Neuron (in vitro differentiated cells): ENCODE measurements around the gene SIAH3.
"Not testable (repeated sequence)": the region's sequence is repeated elsewhere in the genome, so short reads cannot be mapped to it uniquely, and the experiment has no call there.

ENCODE experiments used
- H2AFZ ChIP-seq: one replicate; pipeline ENCODE4 v1.6.1; 2013; ENCODE audit warnings: low read depth, mild to moderate bottlenecking, inconsistent platforms, low read length, moderate library complexity
- H3K27me3 ChIP-seq: one replicate; pipeline ENCODE4 v1.6.1; 2013; ENCODE audit warnings: low read length; ENCODE audit not compliant: insufficient read depth
- H3K36me3 ChIP-seq: one replicate; pipeline ENCODE4 v1.6.1; 2013; ENCODE audit warnings: low read length; ENCODE audit not compliant: insufficient read depth
- H3K4me1 ChIP-seq: one replicate; pipeline ENCODE4 v1.6.1; 2013; ENCODE audit warnings: low read length; ENCODE audit not compliant: insufficient read depth
- H3K4me3 ChIP-seq: 2 replicates; pipeline ENCODE4 v1.5.1; 2013; ENCODE audit warnings: mild to moderate bottlenecking, low read length, moderate library complexity
- H3K9me3 ChIP-seq: one replicate; pipeline ENCODE4 v1.6.1; 2013; ENCODE audit warnings: low read length

The SIAH3 gene

DNA sequence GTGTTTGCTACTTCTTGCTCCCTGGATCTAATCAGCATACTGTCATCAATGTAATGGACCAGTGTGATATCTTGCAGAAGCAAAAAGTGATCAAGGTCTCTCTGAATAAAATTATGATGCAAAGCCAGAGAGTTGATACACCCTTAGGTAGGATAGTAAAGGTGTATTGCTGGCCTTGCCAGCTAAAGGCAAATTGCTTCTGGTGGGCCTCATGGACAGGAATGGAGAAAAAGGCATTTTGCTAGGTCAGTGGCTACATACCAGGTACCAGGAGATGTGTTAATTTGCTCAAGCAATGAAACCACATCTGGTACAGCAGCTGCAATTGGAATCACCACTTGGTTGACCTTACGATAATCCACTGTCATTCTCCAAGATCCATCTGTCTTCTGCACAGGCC is 95.1 kb downstream of the SIAH3 start:
- not testable (repeated sequence) for H2AFZ ChIP-seq, H3K27me3 ChIP-seq, H3K9me3 ChIP-seq, H3K36me3 ChIP-seq, H3K4me1 ChIP-seq, H3K4me3 ChIP-seq

DNA sequence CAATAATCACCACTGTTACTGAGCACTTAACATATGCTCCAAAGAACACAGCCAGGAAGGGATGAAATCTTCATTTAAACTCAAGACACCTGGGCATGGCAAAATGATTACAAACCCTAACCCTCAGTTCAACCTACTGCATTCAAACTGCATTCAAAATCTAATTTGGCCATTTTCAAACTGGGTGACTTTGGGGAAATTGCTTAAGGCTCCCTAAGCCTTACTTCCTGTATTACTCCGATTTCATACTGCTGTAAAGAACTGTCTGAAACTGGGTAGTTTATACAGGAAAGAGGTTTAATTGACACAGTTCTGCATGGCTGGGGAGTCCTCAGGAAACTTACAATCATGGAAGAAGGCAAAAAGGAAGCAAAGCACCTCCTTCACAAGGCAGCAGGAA is 99.0 kb downstream of the SIAH3 start:
- Histone ChIP-seq H3K9me3 (no peaks in the 10 kb centered on the region), H3K27me3 (no peaks in the 10 kb centered on the region), H3K4me3 (no peak overlapping the region), H2AFZ (no peak overlapping the region), H3K4me1 (no peaks in the 10 kb centered on the region), H3K36me3 (no peaks in the 10 kb centered on the region)

DNA sequence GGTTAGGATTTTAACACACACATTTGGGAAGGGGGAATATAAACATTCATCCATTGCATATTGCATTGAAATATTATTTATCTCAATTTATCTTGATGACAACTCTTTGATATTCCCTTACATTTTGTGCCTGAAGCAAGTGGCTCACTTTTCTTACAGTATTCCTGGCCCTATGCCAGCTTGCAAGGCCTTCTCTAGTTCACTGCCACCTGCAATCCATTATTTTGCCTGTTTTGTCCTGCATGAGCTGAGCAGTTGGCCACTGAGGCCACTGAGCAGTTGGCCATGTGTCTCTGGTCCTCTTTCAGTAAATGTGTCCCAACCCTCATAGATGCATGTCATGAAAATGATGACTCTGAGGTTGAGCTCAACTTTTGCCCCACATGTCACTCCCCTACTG is 99.7 kb downstream of the SIAH3 start:
- no peaks in the 10 kb centered on the region for H3K9me3 ChIP-seq
- no peak overlapping the region for H3K4me3 ChIP-seq
- no peaks in the 10 kb centered on the region for H3K27me3 ChIP-seq
- H3K4me1 ChIP-seq, result no peaks in the 10 kb centered on the region
- no peak overlapping the region for H2AFZ ChIP-seq
- no peaks in the 10 kb centered on the region for H3K36me3 ChIP-seq

DNA sequence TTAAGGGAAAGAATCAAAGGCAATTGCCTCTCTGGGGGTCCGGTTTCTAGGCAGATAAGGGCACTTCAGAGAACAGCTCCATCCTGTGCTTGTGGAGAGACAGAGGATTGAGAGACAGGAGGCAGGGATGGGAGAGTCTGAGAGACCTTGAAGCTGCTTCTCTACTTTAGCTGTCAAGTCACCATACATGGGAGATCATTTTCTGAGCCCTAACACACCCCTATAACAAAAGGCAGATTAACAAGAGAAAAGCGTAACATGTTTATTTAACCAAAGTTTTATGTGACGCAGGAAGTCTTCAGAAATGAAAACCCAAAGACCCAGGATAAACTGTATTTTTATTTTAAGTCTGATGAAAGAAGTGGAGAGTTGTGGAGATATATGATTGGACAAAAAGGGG is 101.0 kb downstream of the SIAH3 start:
- no peaks in the 10 kb centered on the region for H3K27me3 ChIP-seq
- H3K4me1 ChIP-seq, result no peaks in the 10 kb centered on the region

DNA sequence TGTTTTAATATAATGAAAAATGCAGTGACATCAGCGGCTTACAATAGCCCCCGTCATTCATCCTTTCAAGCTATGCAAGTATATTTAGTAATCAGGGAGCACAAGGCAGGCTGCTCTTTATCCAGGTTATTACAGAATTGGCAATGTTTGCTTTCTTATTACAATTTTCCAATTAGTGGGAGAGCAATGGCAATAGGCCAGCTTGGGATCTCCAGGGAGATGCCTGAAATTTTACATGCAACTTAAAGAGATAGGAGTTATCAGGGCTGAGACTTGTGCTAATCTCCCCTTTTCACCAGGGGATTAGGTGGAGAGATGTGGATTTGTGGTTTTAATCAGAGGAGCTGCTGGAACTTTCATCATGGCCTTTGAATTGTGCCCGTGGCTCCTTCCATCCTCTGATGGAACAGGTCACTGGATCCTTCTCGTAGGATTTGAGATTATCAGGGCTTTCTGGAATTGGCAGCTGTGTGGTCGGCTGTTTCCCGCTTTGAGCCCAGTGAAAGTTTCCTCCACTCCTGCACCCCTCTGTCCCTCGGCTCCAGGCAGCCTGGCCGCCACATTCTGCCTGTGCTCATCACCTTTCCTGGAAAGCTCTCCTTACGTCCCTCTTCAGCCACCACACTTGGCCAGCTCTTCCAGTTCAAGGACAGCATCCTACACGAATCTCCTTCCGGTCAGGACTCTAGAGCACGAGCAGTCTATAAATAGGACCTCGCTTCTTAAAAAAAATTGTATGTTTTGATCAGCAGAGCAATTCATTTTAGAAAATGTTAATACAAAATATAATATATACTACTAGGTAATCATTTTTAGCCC is 102.4 kb downstream of the SIAH3 start:
- Histone ChIP-seq H3K4me1 (no peaks in the 10 kb centered on the region), H3K36me3 (no peaks in the 10 kb centered on the region), H3K9me3 (no peaks in the 10 kb centered on the region), H2AFZ (no peak overlapping the region), H3K27me3 (no peaks in the 10 kb centered on the region), H3K4me3 (no peak overlapping the region)

More for the DNA sequence above, 101.0 kb downstream of the SIAH3 start:
- no peaks in the 10 kb centered on the region for H3K9me3 ChIP-seq
- H3K4me3 ChIP-seq, result no peak overlapping the region
- H2AFZ ChIP-seq, result no peak overlapping the region
- H3K36me3 ChIP-seq, result no peaks in the 10 kb centered on the region

DNA sequence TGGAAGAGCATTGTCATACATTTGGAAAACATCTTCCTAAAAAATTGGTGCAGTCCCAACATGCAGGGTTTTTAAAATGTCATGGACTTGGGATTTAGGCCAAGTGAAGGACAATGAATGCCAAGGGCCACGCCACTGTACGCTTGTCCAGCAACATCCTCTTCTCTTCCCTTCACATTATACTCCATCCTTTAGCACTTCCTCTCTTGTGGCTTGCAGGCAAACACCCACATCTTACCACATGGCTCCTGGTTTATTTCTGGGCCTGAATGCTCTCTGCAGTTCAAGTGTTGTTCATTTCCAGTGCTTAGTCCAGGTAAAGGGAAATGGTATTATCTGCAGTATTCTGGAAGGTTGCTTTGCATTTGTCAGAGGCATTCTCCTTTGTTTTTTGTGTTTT is 104.5 kb downstream of the SIAH3 start:
- Histone ChIP-seq H3K9me3 (no peaks in the 10 kb centered on the region), H3K36me3 (no peaks in the 10 kb centered on the region), H3K4me1 (no peaks in the 10 kb centered on the region)

DNA sequence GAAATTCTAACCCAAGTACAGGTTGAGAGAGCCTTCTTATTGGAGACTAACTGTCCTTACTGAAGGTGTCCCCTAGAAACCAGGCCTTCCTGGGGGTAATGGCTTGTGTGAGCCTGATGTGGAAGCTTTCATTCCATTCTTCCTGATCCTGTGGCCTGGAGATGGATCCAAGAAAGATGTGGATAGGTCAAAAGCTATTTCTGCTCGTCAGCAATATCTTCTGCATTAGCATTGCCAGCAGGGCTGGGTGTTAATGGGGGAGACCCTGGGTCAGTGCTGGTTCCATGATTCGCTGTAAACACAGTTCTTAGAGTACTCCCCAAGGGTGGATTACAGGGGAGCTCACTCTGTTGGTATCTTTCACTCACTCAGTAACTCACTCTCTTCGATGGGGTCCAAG is 106.6 kb downstream of the SIAH3 start:
- Histone ChIP-seq H3K36me3 (no peaks in the 10 kb centered on the region), H2AFZ (no peak overlapping the region), H3K9me3 (no peaks in the 10 kb centered on the region), H3K4me3 (no peak overlapping the region), H3K27me3 (no peaks in the 10 kb centered on the region), H3K4me1 (no peaks in the 10 kb centered on the region)

More for the DNA sequence above, 104.5 kb downstream of the SIAH3 start:
- no peak overlapping the region for H2AFZ ChIP-seq
- H3K27me3 ChIP-seq, result no peaks in the 10 kb centered on the region
- no peak overlapping the region for H3K4me3 ChIP-seq

DNA sequence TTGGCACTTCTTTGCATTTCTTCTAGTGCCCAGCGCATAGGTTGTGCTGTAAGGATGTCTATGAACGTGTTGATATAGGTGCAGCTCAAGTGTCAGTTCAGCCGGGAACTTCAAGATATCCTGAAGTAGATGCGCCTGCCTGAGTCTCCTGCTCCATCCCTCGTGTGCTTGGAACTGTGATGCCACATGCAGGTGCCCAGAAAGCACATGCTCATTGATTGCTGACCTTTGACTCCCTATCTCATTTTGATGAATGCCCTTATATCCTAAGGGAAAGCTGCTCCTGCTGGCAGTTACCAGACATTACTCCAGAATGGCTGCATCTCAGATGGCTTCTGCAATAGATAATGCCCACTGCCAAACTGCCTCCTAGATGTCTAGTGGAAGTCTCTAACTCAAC is 108.6 kb downstream of the SIAH3 start:
- H3K27me3 ChIP-seq, result no peaks in the 10 kb centered on the region
- H3K4me1 ChIP-seq, result no peaks in the 10 kb centered on the region
- H3K4me3 ChIP-seq, result no peak overlapping the region
- no peak overlapping the region for H2AFZ ChIP-seq
- no peaks in the 10 kb centered on the region for H3K9me3 ChIP-seq
- H3K36me3 ChIP-seq, result no peaks in the 10 kb centered on the region

DNA sequence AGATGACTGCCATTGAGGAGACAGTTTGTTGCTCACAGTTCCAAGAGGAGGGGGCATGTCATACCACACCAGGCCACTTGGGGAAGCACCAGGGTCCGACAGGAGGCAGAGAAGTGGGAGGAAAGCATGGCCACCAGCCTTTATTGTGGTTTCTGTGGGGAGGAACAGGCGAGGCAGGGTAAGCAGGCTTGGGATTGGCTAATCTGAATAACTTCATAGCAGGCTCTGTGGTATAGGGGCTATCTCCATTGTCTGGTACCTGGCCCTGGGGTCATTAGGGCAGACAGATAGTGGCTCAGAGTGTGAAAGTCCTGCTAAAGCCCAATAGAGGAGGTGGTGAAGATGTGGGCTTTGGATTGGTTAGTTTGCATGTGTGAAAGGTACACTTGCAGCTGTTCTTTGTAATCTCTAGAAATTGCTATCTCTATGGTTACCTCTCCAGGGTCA is 114.0 kb downstream of the SIAH3 start:
- Histone ChIP-seq H3K36me3 (no peaks in the 10 kb centered on the region), H3K4me1 (no peaks in the 10 kb centered on the region), H2AFZ (no peak overlapping the region), H3K9me3 (no peaks in the 10 kb centered on the region), H3K4me3 (no peak overlapping the region), H3K27me3 (no peaks in the 10 kb centered on the region)

DNA sequence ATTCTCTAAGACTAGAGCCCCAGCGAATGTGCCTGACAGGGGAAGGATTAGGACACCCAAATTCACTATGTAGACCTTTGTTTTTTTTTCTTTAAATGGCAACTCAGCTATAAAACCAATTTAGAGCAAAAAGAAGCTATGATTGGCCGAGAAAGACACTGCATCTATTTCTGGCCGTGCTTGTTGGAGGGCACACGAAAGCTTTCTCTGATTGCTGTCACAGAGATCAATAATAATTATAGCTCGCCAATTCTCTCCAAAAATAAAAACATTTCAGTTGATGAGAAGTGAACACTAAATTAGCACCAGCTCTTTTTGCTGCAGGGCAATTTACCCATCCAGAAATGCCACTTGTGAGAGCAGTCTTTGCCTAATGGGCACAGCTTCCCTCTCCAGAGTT is 118.2 kb downstream of the SIAH3 start:
- no peaks in the 10 kb centered on the region for H3K9me3 ChIP-seq
- no peaks in the 10 kb centered on the region for H3K27me3 ChIP-seq
- no peak overlapping the region for H3K4me3 ChIP-seq

DNA sequence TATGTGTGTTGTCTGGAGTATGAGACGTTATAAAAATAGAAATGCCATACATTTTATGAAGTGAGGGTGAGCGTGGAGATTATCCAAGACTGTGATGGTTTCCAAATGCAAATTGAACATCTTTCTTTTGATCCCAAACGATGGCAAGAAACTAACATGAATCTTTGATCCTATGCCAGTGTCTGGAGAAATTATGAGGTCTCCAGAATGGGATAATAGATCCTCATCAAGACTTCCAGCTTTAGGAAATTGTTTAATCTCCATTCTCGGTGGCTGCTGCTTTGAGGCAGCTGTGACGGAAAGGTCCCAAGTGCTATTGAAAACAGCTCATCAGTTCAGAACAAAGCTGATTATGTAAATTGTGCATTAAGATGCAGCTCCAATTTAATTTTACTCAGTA is 118.6 kb downstream of the SIAH3 start:
- H2AFZ ChIP-seq, result no peak overlapping the region
- no peaks in the 10 kb centered on the region for H3K27me3 ChIP-seq
- no peak overlapping the region for H3K4me3 ChIP-seq
- no peaks in the 10 kb centered on the region for H3K4me1 ChIP-seq
- no peaks in the 10 kb centered on the region for H3K9me3 ChIP-seq
- H3K36me3 ChIP-seq, result no peaks in the 10 kb centered on the region

More for the DNA sequence above, 118.2 kb downstream of the SIAH3 start:
- Histone ChIP-seq H3K4me1 (no peaks in the 10 kb centered on the region), H3K36me3 (no peaks in the 10 kb centered on the region), H2AFZ (no peak overlapping the region)

DNA sequence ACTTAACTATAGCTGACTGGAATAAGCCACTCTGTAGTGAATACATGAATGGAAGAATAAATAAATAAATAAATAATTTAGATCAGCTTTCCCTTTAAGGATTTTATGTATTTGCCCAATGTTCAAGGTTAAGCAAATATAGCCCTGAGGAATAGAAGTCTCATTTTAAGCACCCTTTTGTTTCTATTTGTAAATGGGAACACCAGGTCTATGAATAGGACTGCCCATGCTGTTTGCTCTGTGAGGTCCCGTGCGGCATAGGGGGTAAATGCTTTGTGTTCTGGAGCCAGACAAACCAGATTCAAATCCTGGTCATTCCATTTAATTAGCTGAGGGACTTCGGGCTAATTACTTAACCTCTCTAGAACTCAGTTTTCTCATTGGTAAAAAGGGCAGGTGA is 120.1 kb downstream of the SIAH3 start:
- H3K36me3 ChIP-seq, result no peaks in the 10 kb centered on the region
- no peak overlapping the region for H2AFZ ChIP-seq
- H3K4me1 ChIP-seq, result no peaks in the 10 kb centered on the region
- no peaks in the 10 kb centered on the region for H3K9me3 ChIP-seq
- H3K27me3 ChIP-seq, result no peaks in the 10 kb centered on the region
- no peak overlapping the region for H3K4me3 ChIP-seq

DNA sequence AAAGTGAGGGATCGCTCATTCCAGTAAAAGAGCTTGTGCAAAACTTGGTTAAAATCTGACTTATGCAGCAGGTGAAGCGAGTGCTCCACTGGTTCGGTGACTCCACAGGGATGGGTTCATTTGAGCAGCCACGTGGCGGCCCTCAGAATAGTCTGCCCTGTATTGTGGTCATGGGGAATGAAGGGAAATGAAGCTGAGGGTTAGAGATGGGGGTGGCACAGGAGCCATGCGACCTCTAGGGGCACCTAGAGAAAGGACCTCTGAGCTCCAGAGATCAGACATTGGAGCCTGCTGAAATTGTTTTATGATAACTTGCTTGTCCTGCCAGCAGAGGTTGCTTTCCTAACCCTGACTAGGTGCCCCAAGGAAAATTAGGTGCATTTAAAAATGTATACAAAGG is 122.8 kb downstream of the SIAH3 start:
- Histone ChIP-seq H3K36me3 (no peaks in the 10 kb centered on the region), H3K27me3 (no peaks in the 10 kb centered on the region), H3K4me3 (no peak overlapping the region), H2AFZ (no peak overlapping the region), H3K4me1 (peaks cover under 1% of the 10 kb centered on the region), H3K9me3 (no peaks in the 10 kb centered on the region)
